NT2/D1 (cell line): ENCODE measurements around the gene CYFIP2.

Experiments used
- DNase-seq: peaks from one replicate; pipeline ENCODE4 v3.0.0-alpha.2; 2011; ENCODE audit warnings: low read depth, low spot score
- H3K27me3 ChIP-seq: 2 replicates; pipeline ENCODE4 v1.6.0; 2011; ENCODE audit warnings: mild to moderate bottlenecking; ENCODE audit not compliant: insufficient read length, insufficient read depth
- H3K36me3 ChIP-seq: 2 replicates; pipeline ENCODE4 v1.6.1; 2011; ENCODE audit warnings: mild to moderate bottlenecking, low read length, mixed read lengths; ENCODE audit not compliant: insufficient read depth, insufficient read length
- H3K4me1 ChIP-seq: 2 replicates; pipeline ENCODE4 v1.5.1; 2011; ENCODE audit not compliant: insufficient read depth, insufficient read length
- H3K4me3 ChIP-seq: 2 replicates; pipeline ENCODE4 v1.5.1; 2011; ENCODE audit warnings: low read depth; ENCODE audit not compliant: insufficient read length
- H3K9ac ChIP-seq: 2 replicates; pipeline ENCODE4 v1.6.0; 2011; ENCODE audit warnings: low read depth; ENCODE audit not compliant: insufficient read length
- H3K9me3 ChIP-seq: 2 replicates; pipeline ENCODE4 v1.5.1; 2011; ENCODE audit warnings: mild to moderate bottlenecking, low read length; ENCODE audit not compliant: insufficient read depth
- SUZ12 ChIP-seq: IDR thresholded peaks from 2 replicates; pipeline ENCODE4 v1.6.1; 2011; ENCODE audit not compliant: insufficient read length, insufficient read depth; ENCODE audit errors: extremely low read depth
- YY1 ChIP-seq: IDR thresholded peaks from 2 replicates; pipeline ENCODE4 v1.6.1; 2011; ENCODE audit not compliant: insufficient read length, insufficient read depth
- ZNF274 ChIP-seq: IDR thresholded peaks from 2 replicates; pipeline ENCODE4 v1.6.1; 2011; ENCODE audit warnings: mild to moderate bottlenecking, low read depth, low read length

CYFIP2 gene

GRCh38 chr5:157366741-157367674, 101.1 kb downstream of the CYFIP2 start:
- Histone ChIP-seq H3K4me3 (no peak overlapping the region), H3K9ac (no peak overlapping the region), H3K27me3 (no peaks in the 10 kb centered on the region), H3K4me1 (peaks cover 3% of the 10 kb centered on the region), H3K36me3 (no peaks in the 10 kb centered on the region), H3K9me3 (no peaks in the 10 kb centered on the region)
- DNase-seq = no peak
- no peak for TF ChIP-seq ZNF274
- TF ChIP-seq SUZ12 = no peak

- no peak overlapping the region for H3K4me3 ChIP-seq
- H3K27me3 ChIP-seq = no peaks in the 10 kb centered on the region
- no peak overlapping the region for H3K9ac ChIP-seq
- DNase-seq = no peak
- TF ChIP-seq ZNF274 = no peak
- H3K4me1 ChIP-seq = no peaks in the 10 kb centered on the region
- peaks cover 3% of the 10 kb centered on the region for H3K36me3 ChIP-seq
- H3K9me3 ChIP-seq = no peaks in the 10 kb centered on the region
Observed at GRCh38 chr5:157369507-157369906, 103.6 kb downstream of the CYFIP2 start.

GRCh38 chr5:157370967-157371366, 105.0 kb downstream of the CYFIP2 start:
- Histone ChIP-seq H3K27me3 (no peaks in the 10 kb centered on the region), H3K36me3 (peaks cover 5% of the 10 kb centered on the region), H3K9me3 (no peaks in the 10 kb centered on the region), H3K4me1 (no peaks in the 10 kb centered on the region), H3K9ac (no peak overlapping the region), H3K4me3 (no peak overlapping the region)
- peak; percentile 55 for DNase-seq
- TF ChIP-seq SUZ12 (no peak), ZNF274 (no peak), YY1 (no peak)

- no peak overlapping the region for H3K9ac ChIP-seq
Observed at GRCh38 chr5:157371655-157372471, 105.9 kb downstream of the CYFIP2 start.

GRCh38 chr5:157372472-157372822, 106.5 kb downstream of the CYFIP2 start:
- no peak for DNase-seq
- H3K9me3 ChIP-seq = no peaks in the 10 kb centered on the region
- H3K9ac ChIP-seq = no peak overlapping the region
- H3K4me1 ChIP-seq = no peaks in the 10 kb centered on the region
- H3K4me3 ChIP-seq = no peak overlapping the region
- H3K36me3 ChIP-seq = peaks cover 5% of the 10 kb centered on the region
- TF ChIP-seq SUZ12 (no peak), ZNF274 (no peak), YY1 (no peak)
- no peaks in the 10 kb centered on the region for H3K27me3 ChIP-seq

More at GRCh38 chr5:157371655-157372471, 105.9 kb downstream of the CYFIP2 start:
- H3K36me3 ChIP-seq = peaks cover 5% of the 10 kb centered on the region
- no peaks in the 10 kb centered on the region for H3K27me3 ChIP-seq
- H3K4me3 ChIP-seq = no peak overlapping the region
- no peak for TF ChIP-seq YY1
- no peak for DNase-seq
- H3K9me3 ChIP-seq = no peaks in the 10 kb centered on the region
- H3K4me1 ChIP-seq = no peaks in the 10 kb centered on the region

- no peak overlapping the region for H3K9ac ChIP-seq
- peaks cover 5% of the 10 kb centered on the region for H3K36me3 ChIP-seq
- H3K4me1 ChIP-seq = no peaks in the 10 kb centered on the region
- H3K4me3 ChIP-seq = no peak overlapping the region
- H3K9me3 ChIP-seq = no peaks in the 10 kb centered on the region
- no peak for DNase-seq
- H3K27me3 ChIP-seq = no peaks in the 10 kb centered on the region
- TF ChIP-seq ZNF274 (no peak), YY1 (no peak), SUZ12 (no peak)
Observed at GRCh38 chr5:157378509-157378908, 112.6 kb downstream of the CYFIP2 start.

- Histone ChIP-seq H3K36me3 (peaks cover 3% of the 10 kb centered on the region), H3K9ac (no peak overlapping the region), H3K4me3 (no peak overlapping the region), H3K4me1 (no peaks in the 10 kb centered on the region), H3K27me3 (no peaks in the 10 kb centered on the region), H3K9me3 (no peaks in the 10 kb centered on the region)
- no peak for DNase-seq
- TF ChIP-seq YY1 (no peak), SUZ12 (no peak), ZNF274 (no peak)
Observed at GRCh38 chr5:157379983-157380382, 114.1 kb downstream of the CYFIP2 start.

GRCh38 chr5:157381746-157382145, 115.8 kb downstream of the CYFIP2 start:
- DNase-seq = no peak
- Histone ChIP-seq H3K27me3 (no peaks in the 10 kb centered on the region), H3K36me3 (no peaks in the 10 kb centered on the region), H3K9ac (no peak overlapping the region), H3K4me3 (no peak overlapping the region), H3K4me1 (no peaks in the 10 kb centered on the region), H3K9me3 (no peaks in the 10 kb centered on the region)
- no peak for TF ChIP-seq YY1
- no peak for TF ChIP-seq SUZ12
- no peak for TF ChIP-seq ZNF274
